ENCODE measurements around the gene GRM4.

DNA sequence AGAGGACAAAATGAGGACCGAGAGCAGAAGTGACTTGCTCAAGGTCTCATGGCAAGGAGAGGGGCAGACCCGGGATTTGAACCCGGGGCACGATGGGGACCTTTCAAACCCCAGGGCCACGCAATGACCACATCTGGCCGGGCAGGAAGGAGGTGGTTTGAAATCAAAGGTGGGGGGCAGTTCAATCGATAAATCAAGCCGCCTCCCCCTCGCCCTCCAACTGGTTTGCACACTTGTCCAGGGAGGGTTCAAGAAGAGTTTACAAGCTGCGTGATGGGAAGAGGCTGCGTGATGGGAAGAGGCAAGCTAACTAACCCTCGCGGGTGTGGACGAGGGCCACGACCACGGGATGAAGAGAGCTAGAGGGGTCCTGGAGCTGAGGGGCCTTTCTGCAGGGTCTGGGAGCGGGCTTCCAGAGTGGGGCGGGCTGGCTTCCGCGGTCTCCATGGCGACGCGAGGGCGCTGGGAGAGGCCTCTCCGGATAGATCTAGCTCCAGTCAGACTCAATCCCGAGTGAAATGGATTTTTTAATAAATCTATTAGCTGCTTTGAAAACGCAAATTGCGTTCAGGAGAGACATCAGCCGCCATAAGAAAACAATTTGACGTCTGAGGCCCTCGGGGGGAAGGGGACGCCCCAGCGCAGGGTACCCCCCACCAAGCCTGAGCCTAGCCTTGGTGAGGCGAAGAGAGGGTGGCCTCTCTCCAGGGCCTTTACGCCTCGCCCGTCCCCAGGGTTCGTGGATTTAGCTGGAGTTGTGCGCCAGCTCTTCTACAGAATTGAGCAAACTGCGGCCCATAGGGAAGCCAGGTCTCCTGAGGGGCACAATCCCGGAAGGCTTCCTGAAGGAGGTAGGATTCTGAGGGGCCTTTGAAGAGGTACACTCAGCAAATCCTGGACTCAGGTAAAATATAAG is 143.9 kb downstream of the GRM4 start:
- TF ChIP-seq EP300 (IDR thresholded peaks at IDR 0.05; ENCODE audit: borderline replicate concordance in 1 of 2, low read depth in 1 of 2, low read length in 1 of 2) (no peak), RAD21 (IDR thresholded peaks at IDR 0.05; ENCODE audit: low read length) (no peak)
- TF ChIP-seq, protein P1, sequence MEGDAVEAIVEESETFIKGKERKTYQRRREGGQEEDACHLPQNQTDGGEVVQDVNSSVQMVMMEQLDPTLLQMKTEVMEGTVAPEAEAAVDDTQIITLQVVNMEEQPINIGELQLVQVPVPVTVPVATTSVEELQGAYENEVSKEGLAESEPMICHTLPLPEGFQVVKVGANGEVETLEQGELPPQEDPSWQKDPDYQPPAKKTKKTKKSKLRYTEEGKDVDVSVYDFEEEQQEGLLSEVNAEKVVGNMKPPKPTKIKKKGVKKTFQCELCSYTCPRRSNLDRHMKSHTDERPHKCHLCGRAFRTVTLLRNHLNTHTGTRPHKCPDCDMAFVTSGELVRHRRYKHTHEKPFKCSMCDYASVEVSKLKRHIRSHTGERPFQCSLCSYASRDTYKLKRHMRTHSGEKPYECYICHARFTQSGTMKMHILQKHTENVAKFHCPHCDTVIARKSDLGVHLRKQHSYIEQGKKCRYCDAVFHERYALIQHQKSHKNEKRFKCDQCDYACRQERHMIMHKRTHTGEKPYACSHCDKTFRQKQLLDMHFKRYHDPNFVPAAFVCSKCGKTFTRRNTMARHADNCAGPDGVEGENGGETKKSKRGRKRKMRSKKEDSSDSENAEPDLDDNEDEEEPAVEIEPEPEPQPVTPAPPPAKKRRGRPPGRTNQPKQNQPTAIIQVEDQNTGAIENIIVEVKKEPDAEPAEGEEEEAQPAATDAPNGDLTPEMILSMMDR (IDR thresholded peaks at IDR 0.05) = no peak

Measured in SK-N-SH (cell line).